Coronary artery (tissue), 2 donors: ENCODE results near the gene APC2.

Experiments used
- DNase-seq: peaks from one replicate; pipeline ENCODE4 v3.0.0-alpha.2; 2017; ENCODE audit warnings: low spot score
- H3K27ac ChIP-seq, 2 donors: fragments of 200-600 bp; sonication (generic); one replicate each; pipeline ENCODE4 v1.5.1; 2016 to 2019
- H3K4me3 ChIP-seq: fragments of 200-600 bp; sonication (generic); 2 replicates; pipeline ENCODE4 v1.5.1; 2016; ENCODE audit warnings: mild to moderate bottlenecking, moderate library complexity
- CTCF ChIP-seq: fragments of 200-600 bp; sonication (generic); IDR thresholded peaks from one replicate; pipeline ENCODE4 v1.5.1; 2019; ENCODE audit warnings: antibody characterized with exemption

Gene APC2

GRCh38 chr19:1511318-1512317, 61.7 kb downstream of the APC2 start:
- no peak overlapping the region for H3K4me3 ChIP-seq
- no peak for TF ChIP-seq CTCF

GRCh38 chr19:1512671-1513498, 63.0 kb downstream of the APC2 start, which contains the start of gene ADAMTSL5:
Gene ADAMTSL5, minus strand, starts transcription at chr19:1513019. Its CDS starts 2,076 bp downstream, at chr19:1510943.
- no peak for DNase-seq
- H3K4me3 ChIP-seq = peak within 1 kb of the TSS; percentile 81
- peak within 1 kb of the TSS; percentile 30 to 86 for H3K27ac ChIP-seq
- no peak for TF ChIP-seq CTCF

More at GRCh38 chr19:1511318-1512317, 61.7 kb downstream of the APC2 start:
- no peak for DNase-seq
- H3K27ac ChIP-seq = no peak overlapping the region

GRCh38 chr19:1513499-1514294, 63.8 kb downstream of the APC2 start:
- DNase-seq = no peak
- Histone ChIP-seq H3K27ac (peak overlapping the region; percentile 30 to 86), H3K4me3 (peak overlapping the region; percentile 81)
- TF ChIP-seq CTCF = peak; percentile 44

GRCh38 chr19:1514295-1514661, 64.4 kb downstream of the APC2 start:
- Histone ChIP-seq H3K27ac (peak overlapping the region in 1 of 2 donors; percentile 86), H3K4me3 (no peak overlapping the region)
- no peak for TF ChIP-seq CTCF
- no peak for DNase-seq

- no peak for DNase-seq
- no peak overlapping the region for H3K4me3 ChIP-seq
- no peak overlapping the region for H3K27ac ChIP-seq
- no peak for TF ChIP-seq CTCF
Measured at GRCh38 chr19:1514986-1515721, 65.2 kb downstream of the APC2 start.

GRCh38 chr19:1516395-1516753, 66.5 kb downstream of the APC2 start:
- TF ChIP-seq CTCF = no peak
- H3K27ac ChIP-seq = no peak overlapping the region
- no peak overlapping the region for H3K4me3 ChIP-seq
- DNase-seq = no peak
